H1 (cell line): ENCODE measurements around the gene GMIP.

Experiments
- ASH2L ChIP-seq: fragments of 200-600, 300-600 bp; sonication (generic); IDR thresholded peaks from one replicate; pipeline ENCODE4 v1.7.1; 2017; ENCODE audit warnings: low read length
- TF ChIP-seq, protein P1 (sequence below): IDR thresholded peaks from 2 replicates; pipeline ENCODE4 v1.6.1; 2012; ENCODE audit warnings: low read length, inconsistent platforms

DNA sequence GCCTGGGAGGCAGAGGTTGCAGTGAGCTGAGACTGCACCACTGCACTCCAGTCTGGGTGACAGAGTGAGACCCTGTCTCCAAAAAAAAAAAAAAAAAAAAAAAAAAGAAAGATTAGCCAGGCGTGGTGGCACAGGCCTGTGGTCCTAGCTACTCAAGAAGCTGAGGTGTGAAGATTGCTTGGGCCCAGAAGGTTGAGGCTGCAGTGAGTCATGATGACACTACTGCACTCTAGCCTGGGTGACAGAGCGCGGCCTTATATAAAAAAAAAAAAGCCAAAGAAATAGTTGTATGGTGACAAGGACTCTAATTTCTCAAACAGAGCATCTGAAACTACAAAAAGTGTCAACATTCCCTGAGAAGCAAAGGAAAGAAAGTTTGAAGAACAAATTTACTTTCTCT is 28.4 kb downstream of the GMIP start:
- TF ChIP-seq, protein P1, sequence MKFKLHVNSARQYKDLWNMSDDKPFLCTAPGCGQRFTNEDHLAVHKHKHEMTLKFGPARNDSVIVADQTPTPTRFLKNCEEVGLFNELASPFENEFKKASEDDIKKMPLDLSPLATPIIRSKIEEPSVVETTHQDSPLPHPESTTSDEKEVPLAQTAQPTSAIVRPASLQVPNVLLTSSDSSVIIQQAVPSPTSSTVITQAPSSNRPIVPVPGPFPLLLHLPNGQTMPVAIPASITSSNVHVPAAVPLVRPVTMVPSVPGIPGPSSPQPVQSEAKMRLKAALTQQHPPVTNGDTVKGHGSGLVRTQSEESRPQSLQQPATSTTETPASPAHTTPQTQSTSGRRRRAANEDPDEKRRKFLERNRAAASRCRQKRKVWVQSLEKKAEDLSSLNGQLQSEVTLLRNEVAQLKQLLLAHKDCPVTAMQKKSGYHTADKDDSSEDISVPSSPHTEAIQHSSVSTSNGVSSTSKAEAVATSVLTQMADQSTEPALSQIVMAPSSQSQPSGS = no peak
- TF ChIP-seq ASH2L = no peak
